ENCODE results near the gene ARMH4. TPM values are rescaled to one million over a fixed set of nuclear protein-coding genes. Genes with fewer than 3 reads are reported as not detected.
"Not testable (repeated sequence)": the region's sequence is repeated elsewhere in the genome, so short reads cannot be mapped to it uniquely, and the experiment has no call there.

The ARMH4 gene
- total RNA-seq, 1 experiment from 2014 or later = 1.9 TPM

DNA sequence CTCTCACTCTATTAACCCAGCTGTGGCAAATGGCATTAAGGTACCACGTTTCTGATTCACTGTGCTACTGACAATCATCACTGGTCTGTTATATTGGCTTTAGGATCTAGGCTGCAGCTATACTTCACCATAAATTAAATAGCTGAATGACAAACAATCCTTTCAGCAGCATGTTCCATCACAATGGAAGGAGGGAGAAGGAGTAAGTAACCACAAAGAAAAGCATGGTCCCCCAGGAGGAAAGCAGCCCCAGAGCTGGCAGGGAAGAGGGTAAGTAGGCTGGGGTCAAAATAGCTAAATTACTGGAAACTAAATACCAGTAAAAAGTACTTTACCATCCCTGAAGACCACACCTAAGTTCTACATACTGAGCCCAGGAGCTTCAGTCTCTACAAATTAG is 2.8 kb downstream of the ARMH4 start:
- DNase-seq (ENCODE audit: low read depth) = no peak

DNA sequence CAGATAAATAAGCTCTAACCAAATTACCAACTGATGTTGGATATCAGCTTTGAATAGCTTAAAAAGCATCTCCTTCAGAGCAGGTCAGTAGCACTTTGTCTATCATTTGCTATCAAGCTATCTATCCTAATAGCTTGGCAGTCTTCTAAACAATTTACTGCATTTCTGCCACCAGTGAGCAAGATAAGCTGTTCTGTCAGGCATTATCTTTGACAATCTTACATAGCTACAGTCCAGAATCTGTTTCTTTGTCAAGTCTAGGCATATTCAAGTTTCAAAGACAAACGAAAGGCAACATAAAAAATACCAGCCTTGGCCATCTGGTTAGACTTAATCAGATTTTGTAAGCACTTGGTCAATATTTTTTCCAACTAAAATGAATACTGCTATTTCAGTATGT is 5.6 kb downstream of the ARMH4 start:
- no peak for DNase-seq (ENCODE audit: low read depth)

DNA sequence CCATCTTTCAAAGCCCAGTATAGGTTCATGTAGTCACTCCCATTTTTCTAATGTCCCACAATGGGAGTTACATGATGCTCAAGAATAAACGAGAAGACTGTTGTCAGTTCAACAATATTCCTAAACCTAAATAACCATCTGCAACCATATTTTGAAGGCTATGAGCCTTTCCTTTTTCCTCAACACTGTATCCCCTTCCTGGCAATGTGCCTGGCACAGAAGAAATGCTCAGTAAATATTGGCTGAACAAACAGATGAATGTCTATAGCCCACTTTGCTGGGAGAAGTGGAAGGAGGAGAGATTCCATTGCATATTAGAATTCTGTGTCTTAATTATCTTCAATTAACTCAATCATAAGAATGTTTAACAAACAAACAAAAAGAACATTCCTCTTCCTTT is 6.1 kb downstream of the ARMH4 start:
- no peak for DNase-seq (ENCODE audit: low read depth)

DNA sequence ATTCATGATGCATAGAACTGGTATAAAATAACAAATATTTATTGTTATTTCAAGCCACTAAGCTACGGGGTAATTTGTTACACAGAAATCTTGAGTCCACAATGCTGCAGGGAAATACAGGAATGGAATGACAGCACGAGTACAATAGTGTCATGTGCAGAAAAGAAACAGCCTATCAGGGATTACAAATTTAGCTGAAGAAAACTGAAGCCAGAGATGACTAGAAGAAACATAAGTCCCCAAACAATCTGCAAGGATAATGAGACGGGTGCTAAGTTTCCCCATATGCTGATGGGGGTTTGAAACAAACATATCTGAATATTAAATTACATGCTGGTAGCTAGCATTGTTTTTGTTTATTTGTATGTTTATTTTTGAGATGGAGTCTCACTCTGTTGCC is 8.9 kb downstream of the ARMH4 start:
- DNase-seq (ENCODE audit: low read depth) = no peak

DNA sequence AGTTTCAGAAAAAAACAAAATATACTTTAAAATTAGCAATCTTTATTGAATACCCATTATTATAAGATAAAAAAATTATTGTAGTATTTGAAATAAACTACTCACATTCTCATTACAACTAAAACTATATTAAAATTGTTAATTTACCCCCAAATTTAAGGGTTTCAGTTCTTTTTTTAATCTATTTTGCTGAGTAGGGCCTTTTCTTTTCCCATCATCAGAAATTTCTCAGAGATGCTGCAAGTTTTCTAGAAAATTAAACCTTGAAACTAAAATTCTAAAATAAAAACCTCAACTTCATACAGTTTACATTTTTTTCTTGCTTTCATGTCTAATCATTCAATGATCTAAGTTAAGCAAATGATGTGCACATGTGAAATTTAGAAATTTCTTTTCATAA is 10.1 kb downstream of the ARMH4 start:
- DNase-seq (ENCODE audit: low read depth) = no peak

DNA sequence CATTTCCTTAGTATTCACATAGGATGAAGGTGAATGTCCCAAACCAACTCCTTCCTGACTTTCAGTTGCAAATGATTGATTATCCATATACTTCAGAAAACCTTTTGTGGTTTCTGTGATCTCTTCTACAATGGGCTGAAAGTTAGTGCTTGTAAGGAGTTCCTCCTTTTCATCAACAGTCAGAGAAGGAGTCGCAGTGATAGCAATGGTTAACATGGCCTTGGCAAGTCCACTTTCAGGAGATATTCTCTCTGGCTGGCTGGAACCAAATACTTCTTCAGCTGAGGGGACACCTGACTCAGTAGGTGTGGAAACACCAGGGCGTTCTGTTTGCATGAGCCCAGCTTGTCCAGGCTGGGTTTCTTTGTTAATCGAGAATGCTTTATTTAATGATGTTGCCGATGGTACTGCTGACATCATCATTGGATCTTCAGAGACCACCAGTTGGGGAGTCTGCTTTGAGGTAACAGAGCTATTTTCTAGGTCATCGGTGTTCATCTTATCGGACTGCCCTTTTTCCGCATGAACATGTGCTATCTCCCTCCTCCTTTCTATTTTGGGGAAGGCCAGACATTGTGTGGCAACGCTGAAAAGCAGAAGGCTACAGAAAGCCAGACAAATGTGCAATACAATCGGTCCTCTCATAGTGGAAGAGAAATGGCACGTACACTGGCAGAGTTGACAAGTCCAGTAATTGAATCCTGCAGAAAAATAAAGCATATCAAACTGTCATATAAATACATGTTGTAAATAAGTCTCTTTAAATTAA is 13.1 kb downstream of the ARMH4 start:
- no peak for DNase-seq (ENCODE audit: low read depth)

DNA sequence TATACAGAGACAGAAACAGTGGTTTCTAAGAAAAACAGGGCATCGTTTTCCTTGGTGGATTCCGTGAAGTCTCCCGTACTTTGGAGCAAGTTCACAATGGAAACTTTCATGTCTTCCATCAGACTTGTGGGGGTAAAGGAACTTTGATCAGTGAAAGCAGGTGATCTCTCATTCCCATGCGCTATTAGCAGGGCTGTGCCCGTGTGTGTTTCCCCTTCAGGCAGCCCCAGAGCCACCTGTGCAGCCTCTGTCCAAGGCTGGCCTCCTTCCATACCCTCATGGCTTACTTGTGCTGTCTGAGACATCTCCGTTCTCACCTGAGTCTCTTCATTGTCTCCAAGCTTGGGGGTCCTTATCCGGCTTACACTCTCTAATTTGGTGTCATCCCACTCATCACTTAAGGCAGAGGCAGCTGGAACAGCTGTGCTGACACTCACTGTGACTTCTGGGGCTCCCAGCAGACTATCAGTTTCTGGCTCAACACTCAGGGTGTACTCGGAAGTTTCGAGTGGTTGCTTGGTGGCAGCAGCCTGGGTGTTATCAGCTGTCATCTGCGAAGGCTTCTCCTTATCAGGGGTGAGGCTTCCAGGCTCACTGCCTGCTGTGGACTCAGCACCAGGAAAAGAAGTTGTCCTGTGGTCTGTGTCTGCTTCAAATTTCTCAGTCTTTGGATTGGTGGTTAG is 13.8 kb downstream of the ARMH4 start:
- DNase-seq (ENCODE audit: low read depth) = no peak

DNA sequence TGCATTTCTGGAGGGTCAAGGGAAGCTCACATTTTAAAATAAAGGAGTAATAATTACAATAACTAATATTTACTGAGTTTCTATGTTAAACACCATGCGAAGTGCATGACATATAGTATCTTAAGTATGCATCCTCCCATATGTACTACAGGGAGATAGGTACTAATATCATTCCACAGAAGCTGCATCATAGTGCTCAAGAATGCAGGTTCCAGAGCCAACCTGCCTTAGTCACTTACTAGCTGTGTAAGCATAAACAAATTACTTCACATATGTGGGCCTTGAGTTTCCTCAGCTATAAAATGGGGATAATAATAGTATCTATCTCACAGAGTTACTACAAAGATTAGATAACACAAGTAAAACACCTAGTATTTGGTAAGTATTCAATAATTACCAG is 18.3 kb downstream of the ARMH4 start:
- DNase-seq (ENCODE audit: low read depth) = peak; percentile 58

DNA sequence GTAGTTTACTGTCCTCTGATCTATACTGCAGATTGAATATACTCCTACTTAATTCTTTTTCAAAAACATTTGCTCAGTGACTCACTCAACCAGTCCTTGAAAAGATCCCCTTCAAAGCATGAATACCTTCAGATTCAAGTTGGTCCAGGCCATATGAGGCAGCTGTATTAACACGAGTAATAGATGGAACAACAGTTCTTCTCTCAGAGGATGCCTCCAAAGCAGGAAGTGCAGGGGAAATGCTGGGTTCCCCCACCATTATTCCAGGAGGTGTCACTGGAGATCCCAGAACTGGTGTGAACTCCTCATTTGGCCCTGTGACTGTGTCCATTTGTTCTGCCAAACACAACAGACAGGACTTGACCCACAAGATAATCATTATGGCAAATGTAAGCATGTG is 20.6 kb downstream of the ARMH4 start:
- DNase-seq (ENCODE audit: low read depth) = peak; percentile 20

DNA sequence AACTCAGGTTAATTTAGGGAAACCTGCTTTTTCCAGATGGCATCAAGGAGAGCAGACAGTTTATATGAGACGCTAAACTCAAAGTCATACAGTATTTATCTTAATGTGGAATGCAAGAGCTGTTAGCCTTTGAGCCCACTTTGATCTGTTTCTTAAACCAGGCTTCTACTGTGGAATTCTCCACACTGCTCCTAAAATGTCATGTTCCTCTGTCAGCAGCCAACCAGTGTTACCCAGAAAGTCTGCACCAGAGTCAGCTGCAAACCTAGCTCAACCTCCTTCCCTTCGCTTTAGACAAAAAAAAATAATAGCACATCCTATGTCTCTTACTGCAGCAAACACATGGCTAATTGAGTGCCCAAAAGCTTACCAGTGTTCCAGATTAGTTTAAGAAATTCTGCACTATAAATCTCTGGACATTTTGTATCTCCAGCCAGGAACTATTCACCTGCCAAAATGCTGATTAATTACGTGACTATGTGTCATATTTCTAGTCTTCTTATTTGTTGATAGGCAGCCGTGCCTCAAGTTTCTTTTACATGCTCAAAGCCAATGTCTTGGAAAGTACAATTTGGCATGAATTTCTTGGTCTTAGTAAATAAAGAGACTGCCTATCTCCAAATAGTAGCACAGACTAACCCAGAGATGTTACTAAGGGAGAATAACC is 21.8 kb downstream of the ARMH4 start:
- no peak for DNase-seq (ENCODE audit: low read depth)

DNA sequence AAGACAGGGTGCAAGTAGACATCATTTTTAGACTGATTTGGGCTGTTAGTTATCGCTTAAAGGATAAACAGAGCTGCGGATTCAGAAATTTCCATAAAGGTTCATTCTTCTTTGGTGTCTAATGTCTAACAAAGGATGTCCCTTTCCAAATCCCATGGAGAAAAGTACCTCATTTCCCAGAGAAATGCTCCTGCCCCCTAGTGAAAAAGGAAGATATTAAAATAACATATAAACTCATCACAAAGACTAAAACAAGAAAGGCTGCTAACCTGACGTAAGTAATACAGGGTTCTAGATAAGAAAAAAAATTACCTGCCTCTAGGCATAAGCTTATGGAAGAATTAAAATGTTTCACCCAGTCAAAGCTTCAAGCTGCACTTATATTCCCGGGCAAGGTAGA is 22.8 kb downstream of the ARMH4 start:
- DNase-seq (ENCODE audit: low read depth) = no peak

DNA sequence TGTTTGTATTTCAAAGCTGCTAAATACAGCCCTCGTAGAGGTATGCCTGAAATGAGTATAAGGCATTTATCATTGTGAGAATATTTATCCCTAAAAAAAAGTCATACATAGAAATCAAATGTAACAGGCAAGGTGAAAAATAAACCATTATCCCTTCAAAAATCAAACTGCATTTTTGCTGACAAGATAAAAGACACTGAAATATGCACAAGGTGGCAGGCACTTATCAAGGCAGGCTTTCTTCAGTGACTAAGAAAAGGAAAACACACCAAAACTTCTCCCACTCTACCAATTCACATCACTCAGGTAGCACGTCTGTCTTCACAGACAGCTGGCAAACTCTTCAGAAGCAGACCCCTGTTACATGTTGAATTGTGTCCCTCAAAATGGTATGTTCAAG is 23.6 kb downstream of the ARMH4 start:
- DNase-seq (ENCODE audit: low read depth) = no peak

DNA sequence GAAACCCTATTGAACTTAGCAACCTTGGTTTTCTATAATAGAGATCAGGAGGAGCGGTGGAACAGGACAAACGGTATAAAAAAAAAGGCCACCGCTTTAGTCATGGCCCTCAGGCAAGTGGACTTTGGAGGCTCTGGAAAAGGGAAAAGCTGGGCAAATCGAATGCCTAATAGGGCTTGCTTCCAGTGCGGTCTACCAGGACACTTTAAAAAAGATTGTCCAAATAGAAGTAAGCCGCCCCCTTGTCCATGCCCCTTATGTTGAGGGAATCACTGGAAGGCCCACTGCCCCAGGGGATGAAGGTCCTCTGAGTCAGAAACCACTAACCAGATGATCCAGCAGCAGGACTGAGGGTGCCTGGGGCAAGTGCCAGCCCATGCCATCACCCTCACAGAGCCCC is 29.5 kb downstream of the ARMH4 start:
- not testable (repeated sequence) for DNase-seq (ENCODE audit: low read depth)

DNA sequence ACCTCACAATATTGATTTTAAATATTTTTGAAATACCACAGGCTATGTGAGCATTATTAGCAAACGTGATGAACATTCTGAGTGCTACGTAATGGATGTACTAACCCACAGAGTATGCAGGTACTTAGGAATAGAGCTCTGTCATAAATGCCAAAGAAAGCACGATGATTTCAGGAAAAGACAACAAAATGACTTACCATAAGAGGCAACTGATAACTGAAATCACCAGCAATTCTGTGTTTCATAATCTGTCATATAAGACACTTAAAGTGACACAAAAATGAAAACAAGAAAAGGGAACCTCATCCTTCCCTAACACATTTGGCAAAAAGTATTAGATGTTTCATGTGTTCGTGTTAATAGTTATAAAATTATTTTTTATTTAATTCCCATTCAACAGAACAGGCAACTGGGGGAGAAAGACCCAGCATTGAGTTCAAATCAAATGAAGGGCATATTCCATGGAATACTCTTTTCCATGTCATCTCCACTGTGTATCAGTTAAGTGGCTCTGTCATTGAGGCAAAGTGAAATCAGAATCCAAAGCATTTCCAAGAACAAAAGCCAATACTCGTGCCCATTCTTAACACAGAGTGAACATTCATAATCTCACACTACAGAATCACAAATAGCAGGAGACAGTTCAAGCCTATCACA is 30.4 kb downstream of the ARMH4 start:
- no peak for DNase-seq (ENCODE audit: low read depth)

DNA sequence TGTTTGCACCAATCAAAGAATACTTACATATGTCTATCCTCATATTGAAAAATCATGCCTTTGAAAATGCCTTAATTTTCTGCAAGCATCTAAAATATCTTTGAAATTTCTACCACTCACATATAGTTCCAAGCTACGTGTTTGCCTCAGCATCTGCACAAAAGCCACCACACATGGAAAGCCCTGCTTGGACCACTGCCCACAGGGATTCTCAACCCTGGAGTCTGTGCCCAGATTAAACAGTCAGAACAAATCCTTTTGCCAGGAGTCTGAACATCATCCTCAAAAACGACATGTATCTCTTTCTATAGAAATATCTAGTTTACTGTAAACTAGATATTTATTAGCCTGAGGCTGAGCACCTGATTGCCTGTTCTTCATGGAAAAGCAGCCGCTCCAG is 32.6 kb downstream of the ARMH4 start:
- DNase-seq (ENCODE audit: low read depth) = no peak

DNA sequence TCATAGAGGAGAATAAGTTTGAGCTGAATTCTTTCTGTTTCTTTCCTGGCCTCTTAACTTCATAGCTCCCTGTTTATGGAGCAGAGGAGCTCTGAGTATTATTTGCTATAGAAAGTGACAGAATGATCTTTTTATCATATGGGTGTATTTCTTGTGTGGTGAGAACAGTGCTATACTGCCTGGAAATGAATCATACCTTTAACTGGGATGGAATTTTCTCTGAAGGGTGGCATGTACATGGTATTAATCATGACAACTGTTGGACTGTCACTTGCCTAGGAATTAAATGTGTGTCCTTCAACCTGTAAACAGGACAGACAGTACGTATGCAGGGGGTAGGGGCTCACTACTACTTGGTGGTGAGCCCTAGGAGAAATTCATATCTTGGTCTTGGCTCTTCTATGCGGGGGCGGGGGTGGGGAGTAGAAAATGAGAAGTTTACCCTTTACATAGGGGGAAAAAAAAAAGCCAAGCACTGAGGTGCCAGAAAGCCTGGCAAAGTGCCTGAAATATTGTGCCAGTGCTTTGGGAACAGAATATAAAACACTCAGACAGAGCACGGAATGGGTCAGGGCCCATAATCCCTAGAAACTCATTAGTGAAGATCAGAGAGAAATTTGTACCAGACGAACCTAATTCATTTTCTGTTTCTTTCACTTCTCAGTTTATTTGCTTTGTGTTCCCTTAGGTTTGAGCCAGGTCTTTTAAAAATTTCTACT is 33.8 kb downstream of the ARMH4 start:
- DNase-seq (ENCODE audit: low read depth) = peak; percentile 55

DNA sequence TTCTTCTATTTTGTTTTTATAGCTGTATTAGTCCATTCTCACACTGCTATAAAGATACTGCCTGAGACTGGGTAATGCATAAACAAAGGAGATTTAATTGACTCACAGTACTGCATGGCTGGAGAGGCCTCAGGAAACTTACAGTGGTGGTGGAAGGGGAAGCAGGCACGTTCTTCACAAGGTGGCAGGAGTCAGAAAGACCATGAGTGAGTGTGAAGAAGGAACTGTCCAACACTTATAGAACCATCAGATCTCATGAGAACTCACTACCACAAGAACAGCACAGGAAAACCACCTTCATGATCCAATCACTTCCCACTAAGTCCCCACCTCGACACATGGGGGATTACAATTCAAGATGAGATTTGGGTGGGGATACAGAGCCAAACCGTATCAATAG is 42.3 kb downstream of the ARMH4 start:
- peak; percentile 12 for DNase-seq (ENCODE audit: low read depth)

DNA sequence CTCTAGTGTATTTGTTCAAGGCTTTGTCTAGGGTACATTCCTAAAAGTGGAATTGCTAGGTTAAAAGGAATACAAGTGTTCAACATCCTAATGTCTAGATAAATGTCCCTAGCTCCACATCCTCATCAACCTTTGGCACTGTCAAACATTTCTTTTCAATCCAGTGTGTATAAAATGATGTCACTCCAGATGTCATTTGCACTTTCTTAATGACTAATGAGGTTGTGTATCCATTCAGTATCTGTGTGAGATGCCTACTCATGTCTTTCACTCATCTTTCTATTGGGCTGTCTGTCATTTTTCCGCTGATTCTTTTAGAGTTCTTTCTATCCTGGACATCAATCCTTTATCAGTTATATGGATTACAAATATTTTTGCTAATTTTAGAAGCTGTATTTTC is 43.3 kb downstream of the ARMH4 start:
- DNase-seq (ENCODE audit: low read depth) = no peak

DNA sequence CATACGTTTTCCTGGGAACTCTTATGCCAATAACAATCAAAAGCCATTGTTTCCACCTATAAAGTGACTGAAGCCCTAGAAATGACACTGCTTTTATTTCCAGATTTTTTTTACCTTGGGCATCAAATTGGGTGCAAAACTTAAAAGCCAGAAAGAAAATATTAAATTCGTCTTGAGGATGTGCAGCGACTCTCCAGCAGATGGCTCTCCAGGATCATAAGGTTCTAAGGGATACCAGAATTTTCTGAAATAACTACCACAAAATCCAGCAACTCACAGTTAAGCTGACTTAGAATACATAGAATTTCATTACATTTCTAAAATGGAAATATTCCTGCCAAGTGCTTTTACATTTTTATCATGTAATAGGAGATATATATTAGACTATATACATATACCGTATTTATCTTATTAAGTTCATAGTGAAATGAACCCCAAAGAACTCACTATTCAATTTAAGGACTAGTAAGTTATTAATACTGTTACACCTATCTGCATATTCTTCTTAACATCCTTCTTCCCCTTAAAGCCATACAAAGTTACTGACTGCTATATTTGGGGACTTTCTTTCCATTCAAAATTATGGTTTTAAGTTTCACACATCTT is 44.0 kb downstream of the ARMH4 start:
- DNase-seq (ENCODE audit: low read depth) = peak; percentile 33

DNA sequence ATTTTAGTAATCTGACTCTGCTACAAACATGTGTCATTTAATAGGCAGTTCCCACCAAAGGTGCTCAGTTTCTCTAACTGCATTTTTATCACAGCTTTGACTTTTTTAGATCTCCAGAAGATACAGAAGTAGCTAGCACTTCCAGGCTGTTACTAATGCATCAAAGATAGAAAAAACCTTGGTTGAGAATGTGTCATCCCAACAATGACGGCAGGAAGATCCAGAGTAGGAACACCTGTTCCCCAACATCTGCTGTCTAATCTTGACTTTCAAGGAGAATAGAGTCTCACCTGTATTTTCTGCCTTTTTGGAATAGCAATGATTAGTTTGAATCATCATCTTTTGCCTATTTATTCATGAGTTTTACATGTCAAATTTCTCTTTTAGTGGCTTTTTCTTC is 45.0 kb downstream of the ARMH4 start:
- no peak for DNase-seq (ENCODE audit: low read depth)

DNA sequence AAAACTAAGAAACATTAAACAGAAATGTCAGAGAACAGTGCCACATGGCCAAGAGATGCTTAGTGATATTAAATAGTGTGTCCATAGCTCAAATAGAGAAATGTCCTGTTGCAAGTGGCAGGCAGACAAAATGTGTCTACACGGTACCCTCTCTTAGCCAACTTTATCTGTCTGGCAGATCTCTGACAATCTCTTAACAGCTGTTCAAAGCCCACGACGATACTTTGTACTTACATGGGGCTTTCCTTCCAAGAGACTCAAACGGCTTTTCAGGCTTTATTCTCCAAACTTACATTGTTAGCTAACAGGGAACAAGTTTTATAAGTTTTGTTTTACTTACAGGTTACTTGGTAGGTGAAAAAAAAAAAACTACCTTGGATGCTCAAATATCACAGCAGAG is 45.6 kb downstream of the ARMH4 start:
- DNase-seq (ENCODE audit: low read depth) = no peak
